Thyroid gland (tissue), 4 donors: ENCODE results near the gene MEI1.

Experiments used
- CTCF ChIP-seq, 6 experiments: fragments of 200-600 bp in 3 of 6; fragments of 450-650 bp in 3 of 6; sonication (generic) in 3 of 6; IDR thresholded peaks; one replicate each; pipeline ENCODE4 v1.5.1; 2016 to 2019; ENCODE audit warnings: antibody characterized with exemption in 6 of 6, mild to moderate bottlenecking in 2 of 6, inconsistent platforms in 1 of 6, moderate library complexity in 1 of 6
- POLR2A ChIP-seq, 2 donors: fragments of 450-650 bp; IDR thresholded peaks; one replicate each; pipeline ENCODE4 v1.6.1; 2017; ENCODE audit warnings: antibody characterized with exemption in 2 of 2, mild to moderate bottlenecking in 2 of 2, moderate library complexity in 1 of 2

GRCh38 chr22:41821471-41822316 lies 122.4 kb downstream of the MEI1 start:
- TF ChIP-seq CTCF (IDR thresholded peaks at IDR 0.05), result no peak
- TF ChIP-seq POLR2A (IDR thresholded peaks at IDR 0.05), result no peak
